ENCODE data around the gene SHLD2.
"Not testable (repeated sequence)": the region's sequence is repeated elsewhere in the genome, so short reads cannot be mapped to it uniquely, and the experiment has no call there.

Gene SHLD2

DNA sequence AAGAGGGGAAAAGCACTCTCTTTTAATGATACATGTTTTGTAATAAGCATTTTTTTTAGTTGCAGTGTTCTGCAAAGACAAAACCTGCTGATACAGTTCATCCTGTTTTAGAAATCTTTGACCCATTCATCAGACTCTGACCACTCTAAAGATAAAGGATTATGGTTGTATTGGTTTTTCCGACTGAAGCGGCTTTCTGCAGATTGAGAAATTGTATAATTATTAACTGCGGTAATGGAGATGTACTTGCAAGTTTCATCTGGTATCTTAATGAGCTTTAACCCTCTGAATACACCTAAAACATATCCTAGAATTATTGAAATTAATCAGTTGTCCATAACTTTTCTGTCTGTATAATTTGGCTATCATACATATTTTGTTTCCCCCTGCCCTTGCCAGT lies 50.6 kb downstream of the SHLD2 start:
- not testable (repeated sequence) for DNase-seq (ENCODE audit: low spot score)

- not testable (repeated sequence) for DNase-seq (ENCODE audit: low spot score)
Measured at GRCh38 chr10:87149020-87149609, 54.1 kb downstream of the SHLD2 start.

DNA sequence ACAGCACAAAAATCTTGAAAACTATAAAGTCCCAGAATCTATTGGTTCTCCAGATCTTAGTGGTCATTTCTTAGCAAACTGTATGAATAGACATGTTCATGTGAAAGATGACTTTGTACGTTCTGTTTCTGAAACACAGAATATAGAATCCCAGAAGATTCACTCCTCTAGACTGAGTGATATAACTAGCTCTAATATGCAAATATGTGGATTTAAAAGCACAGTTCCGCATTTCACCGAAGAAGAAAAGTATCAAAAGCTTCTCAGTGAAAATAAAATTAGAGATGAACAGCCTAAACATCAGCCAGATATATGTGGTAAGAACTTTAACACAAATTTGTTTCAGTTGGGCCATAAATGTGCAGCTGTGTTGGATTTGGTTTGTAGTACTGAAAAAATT lies 56.5 kb downstream of the SHLD2 start:
- not testable (repeated sequence) for DNase-seq (ENCODE audit: low spot score)

DNA sequence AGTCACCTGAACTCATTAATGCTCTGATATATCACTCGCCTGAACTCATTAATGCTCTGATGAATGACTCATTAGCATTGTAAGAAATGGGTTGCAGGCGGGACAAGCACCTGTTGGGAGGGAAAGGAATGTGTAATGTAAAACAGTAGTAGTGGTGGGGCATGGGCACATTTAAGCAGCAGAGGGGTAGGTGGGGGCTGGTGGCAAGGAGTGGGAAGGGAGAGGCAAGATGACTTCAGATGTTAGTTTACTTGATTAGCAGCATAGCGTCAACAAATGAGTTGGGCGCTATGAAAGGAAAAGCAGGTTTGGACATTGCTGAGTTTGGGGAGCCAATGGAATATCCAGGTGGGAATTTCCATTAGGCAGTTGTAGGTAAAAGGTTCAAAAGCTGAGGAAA lies 61.8 kb downstream of the SHLD2 start:
- DNase-seq (ENCODE audit: low spot score), result not testable (repeated sequence)

DNA sequence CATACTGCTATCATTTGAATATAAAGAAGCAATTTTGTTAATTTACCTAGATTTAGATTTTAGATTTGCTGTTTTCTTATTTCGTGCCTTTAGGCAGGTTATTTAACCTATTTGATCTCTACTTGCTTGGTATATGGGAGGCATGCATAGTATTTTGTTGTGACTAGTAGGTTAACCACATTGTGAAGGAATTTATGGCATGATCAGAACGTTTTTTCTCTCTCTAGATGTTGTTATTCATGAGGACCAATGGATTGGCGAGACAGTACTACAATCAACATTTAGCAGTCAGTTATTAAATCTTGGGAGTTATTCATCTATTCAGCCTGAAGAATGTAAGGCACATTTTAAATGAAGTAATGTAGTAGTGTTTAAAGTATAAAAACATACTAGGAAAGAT lies 62.8 kb downstream of the SHLD2 start:
- DNase-seq (ENCODE audit: low spot score), result not testable (repeated sequence)

- not testable (repeated sequence) for DNase-seq (ENCODE audit: low spot score)
Measured at GRCh38 chr10:87162703-87163293, 67.8 kb downstream of the SHLD2 start.

DNA sequence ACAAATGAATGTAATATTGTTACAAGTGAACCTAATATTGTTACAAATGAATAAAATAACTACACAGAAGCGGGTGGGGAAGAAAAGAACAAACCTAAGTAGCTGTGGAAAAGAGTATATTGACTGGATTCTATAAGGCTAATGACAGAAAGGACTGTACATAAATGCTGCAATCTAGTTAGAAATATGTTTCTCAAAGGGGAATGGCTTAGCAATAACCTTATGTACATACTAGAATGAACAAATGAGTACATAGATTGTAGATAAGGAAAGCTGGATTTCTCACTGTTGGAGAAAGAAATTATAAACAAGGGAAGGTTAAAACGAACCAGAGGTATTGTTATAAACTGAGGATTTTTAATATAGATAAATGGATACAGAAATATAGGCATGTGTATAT lies 68.4 kb downstream of the SHLD2 start:
- not testable (repeated sequence) for DNase-seq (ENCODE audit: low spot score)

DNA sequence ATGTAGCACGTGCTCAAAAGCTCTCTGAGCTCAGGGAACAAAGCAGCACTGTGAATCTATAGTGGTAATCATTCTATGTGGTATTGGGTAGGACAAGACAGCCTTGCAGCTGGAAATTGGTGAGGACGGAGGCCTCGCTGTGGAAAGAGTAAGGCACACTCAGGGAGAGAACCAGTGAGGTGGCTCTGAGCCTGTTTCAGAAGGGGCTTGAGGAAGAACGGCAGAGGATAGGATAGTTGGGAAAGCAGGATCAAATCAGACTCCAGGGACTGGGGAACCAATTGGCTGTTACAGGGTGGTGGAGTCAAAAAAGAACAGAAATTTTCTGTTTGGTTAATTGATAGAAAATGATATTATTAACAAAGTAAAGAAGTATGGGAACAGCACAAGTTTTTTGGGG lies 74.9 kb downstream of the SHLD2 start:
- DNase-seq (ENCODE audit: low spot score), result not testable (repeated sequence)

- not testable (repeated sequence) for DNase-seq (ENCODE audit: low spot score)
Measured at GRCh38 chr10:87170705-87171104, 75.7 kb downstream of the SHLD2 start.

DNA sequence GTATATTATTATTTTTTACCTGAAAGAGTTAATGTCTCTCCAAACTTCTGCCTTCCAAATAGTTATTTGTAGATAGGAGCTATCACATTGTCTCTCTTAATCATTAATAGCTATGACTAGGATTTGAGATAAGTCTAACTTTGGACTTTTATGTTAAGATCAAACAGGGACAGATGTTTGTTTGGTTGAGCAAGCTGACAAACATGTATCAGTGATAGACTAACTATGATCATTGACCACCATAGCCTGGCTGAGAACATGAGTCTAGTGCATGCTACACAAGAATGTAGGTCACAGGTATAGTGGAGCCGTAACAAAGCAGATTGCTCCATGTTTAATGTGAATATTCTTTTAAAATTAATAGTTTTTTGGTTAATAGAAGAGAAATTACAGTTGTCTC lies 76.7 kb downstream of the SHLD2 start:
- DNase-seq (ENCODE audit: low spot score), result not testable (repeated sequence)

GRCh38 chr10:87172178-87172577 lies 77.2 kb downstream of the SHLD2 start:
- not testable (repeated sequence) for DNase-seq (ENCODE audit: low spot score)

- not testable (repeated sequence) for DNase-seq (ENCODE audit: low spot score)
Measured at GRCh38 chr10:87177587-87177986, 82.6 kb downstream of the SHLD2 start.

GRCh38 chr10:87184421-87184820 lies 89.4 kb downstream of the SHLD2 start:
- not testable (repeated sequence) for DNase-seq (ENCODE audit: low spot score)

GRCh38 chr10:87186016-87186415 lies 91.0 kb downstream of the SHLD2 start:
- not testable (repeated sequence) for DNase-seq (ENCODE audit: low spot score)

- DNase-seq (ENCODE audit: low spot score), result not testable (repeated sequence)
Measured at GRCh38 chr10:87187573-87187972, 92.6 kb downstream of the SHLD2 start.

DNA sequence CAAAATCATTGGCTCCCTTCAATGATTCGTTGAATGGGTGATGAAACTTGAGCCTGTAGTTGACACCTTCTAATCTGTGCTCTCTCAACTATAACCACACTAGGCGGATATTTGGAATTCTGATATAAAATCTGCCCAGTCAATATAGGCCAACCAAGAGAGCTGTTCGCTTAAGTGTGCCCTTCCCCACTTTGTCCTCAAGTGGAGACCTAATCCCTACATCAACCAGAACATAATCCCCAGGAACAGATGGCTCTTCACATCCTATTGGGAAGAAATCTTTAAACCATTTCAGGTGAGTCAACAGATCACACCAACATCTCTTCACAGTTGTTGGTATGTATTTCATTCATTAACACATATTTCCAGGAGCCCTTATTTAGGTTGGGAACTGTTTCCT lies 96.8 kb downstream of the SHLD2 start:
- DNase-seq (ENCODE audit: low spot score), result not testable (repeated sequence)

DNA sequence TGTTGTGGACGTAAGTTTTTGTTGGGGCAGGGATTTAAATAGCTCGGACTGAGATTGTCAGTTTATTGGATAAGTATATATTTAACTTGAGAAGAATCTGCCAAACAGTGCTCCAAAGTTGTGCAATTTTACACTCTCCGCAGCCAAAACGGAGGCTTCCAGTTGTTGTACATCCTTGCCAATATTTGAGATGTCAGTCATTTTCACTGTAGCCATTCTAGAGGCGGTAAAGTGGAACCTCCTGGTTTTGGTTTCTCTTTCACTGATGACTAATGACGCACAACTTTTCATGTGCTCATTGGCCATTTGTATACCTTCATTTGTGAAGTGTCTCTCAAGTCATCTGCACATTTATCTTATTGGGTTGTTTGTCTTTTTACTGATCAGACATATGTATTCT lies 105.9 kb downstream of the SHLD2 start:
- DNase-seq (ENCODE audit: low spot score), result not testable (repeated sequence)

DNA sequence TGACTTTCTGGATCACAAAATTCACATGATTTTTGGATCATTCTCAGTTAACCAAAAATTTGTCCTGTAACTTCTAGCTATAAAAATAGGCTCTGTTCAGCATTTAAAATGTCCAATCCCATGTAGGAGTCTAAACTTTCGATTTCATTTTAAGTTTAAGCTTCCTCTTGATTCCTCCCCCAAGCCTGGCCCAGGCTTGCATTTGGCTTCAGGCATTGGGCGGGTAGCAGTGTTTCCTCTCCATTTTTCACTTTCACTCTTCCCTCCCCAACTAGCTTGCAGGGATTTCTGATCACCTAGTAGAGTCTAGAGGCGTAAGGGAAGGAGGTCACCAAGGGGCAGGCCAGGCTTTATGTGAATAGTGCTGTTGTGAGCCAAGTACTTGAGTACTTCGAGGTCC lies 109.8 kb downstream of the SHLD2 start:
- not testable (repeated sequence) for DNase-seq (ENCODE audit: low spot score)

DNA sequence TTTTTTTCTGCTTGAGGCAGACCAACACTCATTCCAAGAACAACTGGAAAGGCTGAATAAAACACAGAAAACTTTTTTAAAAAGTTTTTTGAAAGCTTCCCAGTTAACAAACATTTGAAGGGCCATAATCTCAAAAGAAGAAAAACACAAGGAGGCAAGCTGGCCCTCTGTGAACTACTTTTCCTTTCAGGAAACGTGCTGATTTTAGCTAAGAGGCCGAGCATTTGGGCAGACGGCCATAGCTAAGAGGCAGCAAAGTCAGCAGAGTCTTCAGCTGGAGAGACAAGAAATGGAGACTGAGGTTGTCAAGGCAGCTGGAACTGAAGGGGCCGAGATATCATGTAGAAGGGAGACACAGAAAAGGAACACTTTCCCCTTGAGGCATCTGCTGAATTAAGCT lies 111.9 kb downstream of the SHLD2 start:
- not testable (repeated sequence) for DNase-seq (ENCODE audit: low spot score)

DNA sequence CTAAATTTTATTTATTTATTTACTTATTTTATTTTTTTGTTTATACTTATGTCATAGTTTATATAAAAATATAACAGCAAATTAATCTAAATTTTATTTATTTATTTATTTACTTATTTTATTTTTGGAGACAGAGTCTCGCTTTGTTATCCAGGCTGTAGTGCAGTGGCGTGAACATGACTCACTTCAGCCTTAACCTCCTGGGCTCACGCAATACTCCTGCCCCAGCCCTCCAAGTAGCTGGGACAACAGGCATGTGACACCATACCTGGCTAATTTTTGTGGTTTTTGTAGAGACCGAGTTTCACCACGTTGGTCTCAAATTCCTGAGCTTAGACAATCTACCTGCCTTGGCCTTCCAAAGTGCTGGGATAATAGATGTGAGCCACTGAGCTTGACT lies 115.3 kb downstream of the SHLD2 start:
- DNase-seq (ENCODE audit: low spot score), result not testable (repeated sequence)

GRCh38 chr10:87211848-87212247 lies 116.8 kb downstream of the SHLD2 start:
- not testable (repeated sequence) for DNase-seq (ENCODE audit: low spot score)

GRCh38 chr10:87213150-87213765 lies 118.3 kb downstream of the SHLD2 start:
- DNase-seq (ENCODE audit: low spot score), result not testable (repeated sequence)

DNA sequence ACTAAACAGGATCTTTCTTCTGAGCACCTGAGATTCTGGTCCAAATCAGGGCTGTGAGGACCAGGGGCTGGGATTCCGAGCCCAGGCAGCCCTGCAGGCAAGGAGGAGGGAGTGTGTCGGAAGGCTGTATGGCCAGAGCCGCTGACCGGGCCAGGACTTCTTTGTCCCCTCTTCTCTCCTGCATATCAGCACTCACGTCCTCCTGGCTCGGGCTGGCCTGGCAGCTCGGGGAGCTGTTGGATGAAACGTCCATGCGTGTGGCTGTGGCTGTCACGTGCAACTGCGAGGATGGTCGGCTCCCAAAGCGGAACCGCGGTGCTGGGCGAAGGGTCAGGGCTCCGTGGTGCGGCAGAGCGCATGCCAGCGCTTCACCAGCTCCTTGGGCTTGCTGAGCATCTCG lies 118.8 kb downstream of the SHLD2 start:
- not testable (repeated sequence) for DNase-seq (ENCODE audit: low spot score)
